Esophagus squamous epithelium (tissue), 5 donors: Measurements from ENCODE around the gene NCOR2. TPM values are rescaled to one million over a fixed set of nuclear protein-coding genes. Genes with fewer than 3 reads are reported as not detected.

Experiments
- DNase-seq: peaks from one replicate; lab custom pipeline; 2025; lab: John Stamatoyannopoulos, UW
- H3K27ac ChIP-seq, 4 donors: fragments of 200-600 bp; sonication (generic); one replicate each; pipeline ENCODE4 v1.5.1; 2016 to 2019; ENCODE audit warnings: mild to moderate bottlenecking in 1 of 4
- H3K27me3 ChIP-seq, 4 donors: fragments of 200-600 bp; sonication (generic); 1 replicate in 3 of 4; 2 replicates in 1 of 4; pipeline versions ENCODE4 v1.5.1 to v1.6.0; 2017 to 2021; ENCODE audit warnings: antibody characterized with exemption in 1 of 4
- H3K36me3 ChIP-seq, 3 donors: fragments of 200-600 bp; sonication (generic); one replicate each; pipeline ENCODE4 v1.5.1; 2016 to 2019
- H3K4me1 ChIP-seq, 3 donors: fragments of 200-600 bp; sonication (generic); one replicate each; pipeline ENCODE4 v1.5.1; 2017 to 2019
- H3K4me3 ChIP-seq, 4 donors: fragments of 200-600 bp; sonication (generic); 1 replicate in 3 of 4; 2 replicates in 1 of 4; pipeline ENCODE4 v1.5.1; 2016 to 2019; ENCODE audit warnings: mild to moderate bottlenecking in 2 of 4, moderate library complexity in 1 of 4
- H3K9me3 ChIP-seq, 3 donors: fragments of 200-600 bp; sonication (generic); one replicate each; pipeline ENCODE4 v1.5.1; 2016 to 2019
- POLR2A ChIP-seq, 4 donors: fragments of 450-650 bp; IDR thresholded peaks; one replicate each; pipeline ENCODE4 v1.6.1; 2017; ENCODE audit warnings: antibody characterized with exemption in 4 of 4, mild to moderate bottlenecking in 4 of 4, moderate library complexity in 3 of 4
- WGBS, 2 donors: methylation state at CpG; one replicate each; pipeline ENCODE4 v1.1.5; 2018; 5-methylcytosine and 5-hydroxymethylcytosine counted together
- intact Hi-C: fragments of 100-400 bp; cut with DNase I; formaldehyde crosslinking; loops from one replicate; pipeline ENCODE4 v1.15.0; 2022
- total RNA-seq, 4 donors: library from RNA; depleted of rRNA; stranded (reverse); fragments of >200 nt; gene quantifications; one replicate each; pipeline ENCODE4 v1.1.0, GENCODE V29; 2016
- TF ChIP-seq, protein P1 (sequence below), 6 experiments: fragments of 450-650 bp in 4 of 6; fragments of 200-600 bp in 2 of 6; sonication (generic) in 2 of 6; IDR thresholded peaks; one replicate each; pipeline ENCODE4 v1.5.1; 2016 to 2019; ENCODE audit warnings: antibody characterized with exemption in 6 of 6, mild to moderate bottlenecking in 4 of 6, moderate library complexity in 4 of 6
- donor health status: DM: yes; HTN: yes; CAD: no.

Gene NCOR2
- total RNA-seq, 4 donors from 2014 or later = 17.7 to 84.1 (median 45.6) TPM

DNA sequence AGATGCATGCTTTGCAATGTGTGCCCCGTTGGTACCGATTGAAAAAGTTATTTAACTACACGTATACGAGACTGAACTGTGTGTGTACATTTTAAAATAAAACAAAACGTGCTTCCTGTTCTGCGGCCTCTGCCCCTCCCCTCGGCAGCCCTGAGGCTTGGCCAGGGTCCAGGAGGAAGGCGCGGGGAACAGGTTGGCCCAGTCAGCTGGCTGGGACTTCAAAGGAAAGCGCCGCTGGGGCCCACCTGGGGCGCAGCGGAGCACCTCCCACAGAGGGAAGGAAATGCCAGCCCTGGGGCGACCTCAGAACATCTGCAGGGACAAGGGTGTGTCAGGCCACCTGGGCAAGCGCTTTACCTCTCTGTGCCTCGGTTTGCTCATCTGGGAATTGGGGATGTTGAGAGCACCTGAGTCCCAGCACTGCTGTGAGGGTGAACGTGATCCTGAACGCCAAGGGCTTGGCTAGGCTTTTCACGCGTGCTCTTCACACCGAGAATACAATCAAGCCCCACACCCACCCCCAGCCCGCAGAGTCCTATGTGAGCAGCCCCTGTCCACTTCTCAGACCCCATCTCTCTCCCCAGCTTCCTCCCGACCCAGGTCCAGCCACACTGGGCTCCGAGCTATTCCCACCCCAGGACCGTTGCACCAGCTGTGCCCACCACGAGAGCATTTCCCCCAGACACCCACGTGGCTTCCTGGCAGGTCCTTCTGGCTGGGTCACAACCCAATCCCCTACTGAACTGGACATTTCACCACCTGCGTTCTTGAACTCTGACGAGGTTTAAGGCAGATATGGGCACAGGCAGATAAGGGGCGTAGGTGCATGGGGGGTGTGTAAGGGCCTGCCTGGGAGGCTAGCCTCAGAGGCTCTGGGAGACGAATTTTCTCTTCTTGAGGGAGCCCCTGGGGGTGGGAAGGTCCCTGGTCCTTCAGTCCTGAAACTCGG, 41.9 kb upstream of the NCOR2 start:
- Histone ChIP-seq H3K9me3 (peaks cover 0 to 3% (median 0%) of the 10 kb centered on the region in 3 donors), H3K4me1 (peaks cover 23 to 49% (median 24%) of the 10 kb centered on the region in 3 donors), H3K36me3 (no peaks in the 10 kb centered on the region), H3K4me3 (peak overlapping the region in 1 of 4 donors; percentile 37), H3K27ac (peak overlapping the region; percentile 60 to 86 (median 80)), H3K27me3 (peaks cover 0 to 22% (median 0%) of the 10 kb centered on the region in 4 donors)
- DNase-seq = peak; percentile 53
- intact Hi-C loops = no loop called here
- TF ChIP-seq, protein P1, sequence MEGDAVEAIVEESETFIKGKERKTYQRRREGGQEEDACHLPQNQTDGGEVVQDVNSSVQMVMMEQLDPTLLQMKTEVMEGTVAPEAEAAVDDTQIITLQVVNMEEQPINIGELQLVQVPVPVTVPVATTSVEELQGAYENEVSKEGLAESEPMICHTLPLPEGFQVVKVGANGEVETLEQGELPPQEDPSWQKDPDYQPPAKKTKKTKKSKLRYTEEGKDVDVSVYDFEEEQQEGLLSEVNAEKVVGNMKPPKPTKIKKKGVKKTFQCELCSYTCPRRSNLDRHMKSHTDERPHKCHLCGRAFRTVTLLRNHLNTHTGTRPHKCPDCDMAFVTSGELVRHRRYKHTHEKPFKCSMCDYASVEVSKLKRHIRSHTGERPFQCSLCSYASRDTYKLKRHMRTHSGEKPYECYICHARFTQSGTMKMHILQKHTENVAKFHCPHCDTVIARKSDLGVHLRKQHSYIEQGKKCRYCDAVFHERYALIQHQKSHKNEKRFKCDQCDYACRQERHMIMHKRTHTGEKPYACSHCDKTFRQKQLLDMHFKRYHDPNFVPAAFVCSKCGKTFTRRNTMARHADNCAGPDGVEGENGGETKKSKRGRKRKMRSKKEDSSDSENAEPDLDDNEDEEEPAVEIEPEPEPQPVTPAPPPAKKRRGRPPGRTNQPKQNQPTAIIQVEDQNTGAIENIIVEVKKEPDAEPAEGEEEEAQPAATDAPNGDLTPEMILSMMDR (IDR thresholded peaks at IDR 0.05) = peak in 2 of 6 experiments; percentile 12 to 27
- peak in 1 of 4 donors; percentile 11 for TF ChIP-seq POLR2A (IDR thresholded peaks at IDR 0.05)
- 17 to 21% methylated on average over 22 to 25 of the region's 32 CpGs for WGBS, 2 donors

- no peak for DNase-seq
- Histone ChIP-seq H3K27me3 (peaks cover 0 to 22% (median 0%) of the 10 kb centered on the region in 4 donors), H3K4me3 (peak overlapping the region in 1 of 4 donors; percentile 37), H3K27ac (peak overlapping the region; percentile 60 to 86 (median 80)), H3K4me1 (peaks cover 23 to 45% (median 24%) of the 10 kb centered on the region in 3 donors), H3K9me3 (no peaks in the 10 kb centered on the region), H3K36me3 (no peaks in the 10 kb centered on the region)
- WGBS, 2 donors = 33 to 39% methylated on average over 8 to 9 of the region's 10 CpGs
- intact Hi-C loops = no loop called here
- TF ChIP-seq, protein P1 (IDR thresholded peaks at IDR 0.05) = no peak
- no peak for TF ChIP-seq POLR2A (IDR thresholded peaks at IDR 0.05)
Observed at GRCh38 chr12:124608450-124608870, 41.0 kb upstream of the NCOR2 start.

DNA sequence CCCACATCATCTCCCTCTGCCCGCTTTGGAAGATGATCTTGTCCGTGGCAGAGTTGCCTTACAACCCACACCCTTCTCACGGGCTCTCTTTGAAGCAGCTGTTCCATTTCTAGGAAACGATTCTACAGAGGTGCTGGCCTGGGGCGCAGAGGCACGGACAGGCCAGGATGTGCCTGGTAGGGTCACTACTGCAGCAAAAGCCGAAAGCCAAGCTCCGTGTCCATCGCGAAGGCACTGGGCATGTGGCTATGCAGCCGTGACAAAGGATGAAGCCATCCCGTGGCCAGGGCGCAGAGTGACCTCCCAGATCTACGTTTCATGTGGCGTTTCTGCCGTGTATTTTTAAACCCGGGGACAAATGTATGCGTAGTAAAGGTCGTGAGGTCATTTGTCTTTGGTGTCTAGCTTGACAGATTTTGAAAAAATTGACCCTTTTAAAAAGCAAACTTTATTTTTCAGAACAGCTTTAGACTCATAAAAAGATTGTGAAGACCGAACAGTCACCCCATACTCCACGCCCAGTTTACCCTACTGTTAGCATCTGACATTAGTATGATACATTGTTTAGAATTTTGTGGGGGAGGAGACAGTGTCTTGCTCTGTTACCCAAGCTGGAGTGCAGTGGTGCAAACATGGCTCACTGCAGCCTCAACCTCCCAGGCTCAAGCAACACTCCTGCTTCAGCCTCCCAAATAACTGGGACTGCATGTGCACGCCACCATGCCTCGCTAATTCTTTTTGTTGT, 40.4 kb upstream of the NCOR2 start:
- Histone ChIP-seq H3K27ac (peak overlapping the region; percentile 60 to 86 (median 80)), H3K9me3 (no peaks in the 10 kb centered on the region), H3K4me1 (peaks cover 23 to 39% (median 24%) of the 10 kb centered on the region in 3 donors), H3K4me3 (no peak overlapping the region), H3K36me3 (no peaks in the 10 kb centered on the region), H3K27me3 (peaks cover 0 to 22% (median 0%) of the 10 kb centered on the region in 4 donors)
- intact Hi-C loops = no loop called here
- 80 to 84% methylated on average over 20 to 23 of the region's 23 CpGs for WGBS, 2 donors
- no peak for DNase-seq
- TF ChIP-seq, protein P1 (IDR thresholded peaks at IDR 0.05) = no peak
- TF ChIP-seq POLR2A (IDR thresholded peaks at IDR 0.05) = no peak

DNA sequence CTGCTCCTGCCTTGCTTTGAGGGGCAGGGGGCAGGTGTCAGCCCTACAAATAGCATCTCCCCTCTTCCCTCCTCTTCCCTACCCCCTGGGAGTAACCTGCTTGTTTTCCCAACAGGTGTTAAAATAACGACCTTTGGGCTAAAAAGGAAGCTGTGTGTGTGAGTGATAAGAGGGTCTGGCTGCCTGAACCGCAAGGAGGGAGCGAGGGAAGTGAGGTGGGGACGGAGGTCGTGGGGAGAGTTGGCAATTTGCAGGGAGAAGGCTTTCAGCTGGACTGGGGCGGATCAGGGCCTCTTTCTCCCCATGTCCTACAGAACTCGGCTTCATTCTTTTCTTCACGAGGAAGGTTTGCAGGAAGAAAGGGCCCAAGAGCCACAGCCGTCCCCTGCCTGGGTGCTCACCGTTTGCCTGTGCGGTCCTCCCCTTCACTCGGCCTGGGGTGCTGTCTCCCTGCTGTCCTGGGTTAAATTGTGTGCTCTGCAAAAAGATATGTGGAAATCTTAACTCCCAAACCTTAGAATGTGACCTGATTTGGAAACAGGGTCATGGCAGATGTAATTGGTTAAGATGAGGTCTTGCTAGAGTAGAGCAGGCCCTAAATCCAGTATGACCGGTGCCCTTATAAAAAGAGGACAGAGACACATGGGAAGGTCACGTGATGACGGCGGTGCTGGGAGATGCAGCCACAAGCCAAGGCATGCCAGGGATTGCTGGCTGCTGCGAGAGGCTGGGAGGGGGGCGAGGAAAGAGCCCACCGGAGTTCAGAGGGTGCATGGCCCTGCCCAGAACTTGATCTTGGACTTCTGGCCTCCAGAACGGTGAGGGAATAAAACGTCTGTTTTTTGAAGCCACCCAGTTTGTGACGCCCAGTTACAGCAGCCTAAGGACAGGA, 38.7 kb upstream of the NCOR2 start:
- Histone ChIP-seq H3K4me3 (no peak overlapping the region), H3K9me3 (no peaks in the 10 kb centered on the region), H3K27ac (no peak overlapping the region), H3K4me1 (peaks cover 23 to 33% (median 24%) of the 10 kb centered on the region in 3 donors), H3K27me3 (peaks cover 0 to 18% (median 0%) of the 10 kb centered on the region in 4 donors), H3K36me3 (no peaks in the 10 kb centered on the region)
- DNase-seq = no peak
- WGBS, 2 donors = 72 to 77% methylated on average over 16 to 22 of the region's 22 CpGs
- TF ChIP-seq, protein P1 (IDR thresholded peaks at IDR 0.05) = no peak
- TF ChIP-seq POLR2A (IDR thresholded peaks at IDR 0.05) = no peak
- intact Hi-C loops = no loop called here
